Peyer's patch (tissue), 4 donors: Measurements from ENCODE around the gene CLMP. TPM values are rescaled to one million over a fixed set of nuclear protein-coding genes. Genes with fewer than 3 reads are reported as not detected.
A peak's percentile ranks its signal among the peaks of the same experiment; 100 is the strongest.

Source experiments
- DNase-seq, 3 donors: peaks; one replicate each; pipeline ENCODE4 v3.0.0-alpha.2; 2017 to 2019
- H3K27ac ChIP-seq, 4 donors: fragments of 200-600 bp; sonication (generic); one replicate each; pipeline ENCODE4 v1.5.1; 2016 to 2019
- H3K27me3 ChIP-seq, 2 donors: fragments of 200-600 bp; sonication (generic); one replicate each; pipeline ENCODE4 v1.5.1; 2019
- H3K36me3 ChIP-seq, 3 donors: fragments of 200-600 bp; sonication (generic); one replicate each; pipeline ENCODE4 v1.5.1; 2016 to 2019
- H3K4me1 ChIP-seq, 4 donors: fragments of 200-600 bp; sonication (generic); one replicate each; pipeline ENCODE4 v1.5.1; 2016 to 2019
- H3K4me3 ChIP-seq, 4 donors: fragments of 200-600 bp; sonication (generic); 1 replicate in 3 of 4; 2 replicates in 1 of 4; pipeline ENCODE4 v1.5.1; 2016 to 2019; ENCODE audit warnings: mild to moderate bottlenecking in 1 of 4
- H3K9me3 ChIP-seq, 4 donors: fragments of 200-600 bp; sonication (generic); one replicate each; pipeline ENCODE4 v1.5.1; 2016 to 2019; ENCODE audit warnings: mild to moderate bottlenecking in 1 of 4
- CTCF ChIP-seq, 6 experiments: fragments of 450-650 bp in 4 of 6; fragments of 200-600 bp in 2 of 6; sonication (generic) in 1 of 6; IDR thresholded peaks; one replicate each; pipeline ENCODE4 v1.5.1; 2017 to 2019; ENCODE audit warnings: antibody characterized with exemption in 6 of 6, mild to moderate bottlenecking in 3 of 6, moderate library complexity in 1 of 6
- POLR2A ChIP-seq, 2 donors: fragments of 450-650 bp; IDR thresholded peaks; one replicate each; pipeline ENCODE4 v1.5.1; 2017; ENCODE audit warnings: antibody characterized with exemption in 2 of 2, mild to moderate bottlenecking in 2 of 2, moderate library complexity in 2 of 2
- total RNA-seq, 4 donors: library from RNA; depleted of rRNA; stranded (reverse); fragments of >200 nt; gene quantifications; one replicate each; pipeline ENCODE4 v1.1.0, GENCODE V29; 2016

The CLMP gene
- total RNA-seq, 4 donors from 2014 or later = 8.4 to 48.7 (median 13.2) TPM

- TF ChIP-seq CTCF (IDR thresholded peaks at IDR 0.05) (no peak), POLR2A (IDR thresholded peaks at IDR 0.05) (no peak)
- Histone ChIP-seq H3K27ac (no peak overlapping the region), H3K9me3 (no peaks in the 10 kb centered on the region), H3K4me1 (no peaks in the 10 kb centered on the region), H3K36me3 (no peaks in the 10 kb centered on the region), H3K27me3 (no peaks in the 10 kb centered on the region), H3K4me3 (no peak overlapping the region)
- no peak for DNase-seq
These were observed 24.1 kb downstream of the CLMP start for GRCh38 chr11:123170929-123171328.

DNA sequence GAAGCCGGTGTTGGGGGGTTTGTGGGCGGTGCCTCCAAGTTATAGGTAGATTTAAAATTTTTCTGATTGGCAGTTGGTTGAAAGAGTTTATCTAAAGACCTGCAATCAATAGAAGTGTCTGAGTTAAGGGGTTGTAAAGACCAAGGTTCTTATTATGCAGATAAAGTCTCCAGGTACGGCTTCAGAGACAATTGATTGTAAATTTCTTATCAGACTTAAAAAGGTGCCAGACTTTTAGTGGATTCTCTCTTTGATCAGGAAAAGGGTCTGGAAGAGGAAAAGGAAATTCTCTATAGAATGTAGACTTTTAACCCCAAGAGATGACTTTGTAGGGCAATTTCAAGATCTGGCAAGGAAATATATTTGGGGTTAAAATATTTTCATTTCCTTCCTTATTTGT lies 25.2 kb downstream of the CLMP start:
- DNase-seq = no peak
- H3K27ac ChIP-seq = no peak overlapping the region
- H3K4me1 ChIP-seq = no peaks in the 10 kb centered on the region
- no peak overlapping the region for H3K4me3 ChIP-seq
- TF ChIP-seq POLR2A (IDR thresholded peaks at IDR 0.05) = no peak
- no peak for TF ChIP-seq CTCF (IDR thresholded peaks at IDR 0.05)
- H3K9me3 ChIP-seq = no peaks in the 10 kb centered on the region
- no peaks in the 10 kb centered on the region for H3K27me3 ChIP-seq
- no peaks in the 10 kb centered on the region for H3K36me3 ChIP-seq

DNA sequence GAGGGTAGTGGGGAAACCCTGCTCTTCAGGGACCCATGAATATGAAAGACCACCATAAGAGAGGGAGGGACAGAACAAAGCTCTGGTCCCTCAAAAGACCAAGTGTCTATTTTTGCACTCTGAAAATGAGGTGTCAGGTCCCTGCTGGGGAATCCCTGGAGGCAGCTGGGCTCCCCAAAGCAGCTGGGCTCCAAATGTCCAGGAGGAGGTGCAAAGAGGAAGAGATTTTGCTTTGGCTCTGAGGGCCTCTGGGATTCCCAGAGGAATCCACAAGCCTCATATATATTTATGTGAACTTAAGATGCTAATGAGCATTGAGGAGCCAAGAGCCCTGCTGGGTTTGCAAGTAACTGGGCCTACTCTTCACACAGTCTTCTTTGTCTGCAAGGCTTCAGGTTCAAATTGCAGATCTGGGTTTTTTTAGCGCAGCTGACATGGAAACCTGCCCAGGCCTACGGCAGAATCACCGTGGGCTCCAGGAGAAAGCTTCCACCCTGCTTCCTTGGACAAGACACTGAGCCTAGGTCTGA lies 26.0 kb downstream of the CLMP start:
- H3K4me1 ChIP-seq = no peaks in the 10 kb centered on the region
- no peak overlapping the region for H3K27ac ChIP-seq

DNA sequence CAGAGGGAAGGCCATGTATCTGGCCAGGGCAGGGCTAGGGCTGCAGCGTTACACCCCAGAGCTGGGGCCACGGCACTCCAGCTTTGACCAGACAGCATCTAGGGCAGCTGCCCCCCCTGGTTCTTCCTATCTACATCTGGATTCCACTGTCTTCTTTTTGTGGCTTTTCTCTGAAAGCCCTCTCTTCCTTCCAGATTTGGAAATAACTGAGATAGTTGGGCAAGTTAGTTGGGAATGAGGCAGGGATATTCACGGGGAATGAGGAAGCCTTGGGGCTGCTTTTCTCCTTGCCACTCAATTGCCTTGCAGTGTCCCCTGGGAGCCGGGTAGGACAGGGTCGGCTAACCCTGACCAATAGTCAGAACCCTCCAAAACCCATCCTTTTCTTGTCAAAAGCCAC lies 26.8 kb downstream of the CLMP start:
- Histone ChIP-seq H3K36me3 (no peaks in the 10 kb centered on the region), H3K27me3 (no peaks in the 10 kb centered on the region), H3K4me1 (no peaks in the 10 kb centered on the region), H3K9me3 (no peaks in the 10 kb centered on the region), H3K4me3 (no peak overlapping the region), H3K27ac (no peak overlapping the region)
- TF ChIP-seq CTCF (IDR thresholded peaks at IDR 0.05) (no peak), POLR2A (IDR thresholded peaks at IDR 0.05) (no peak)
- DNase-seq = no peak

More for the DNA sequence above, 26.0 kb downstream of the CLMP start:
- Histone ChIP-seq H3K4me3 (no peak overlapping the region), H3K9me3 (no peaks in the 10 kb centered on the region), H3K36me3 (no peaks in the 10 kb centered on the region), H3K27me3 (no peaks in the 10 kb centered on the region)
- DNase-seq = no peak
- TF ChIP-seq CTCF (IDR thresholded peaks at IDR 0.05) (no peak), POLR2A (IDR thresholded peaks at IDR 0.05) (no peak)

GRCh38 chr11:123166071-123166559 lies 28.9 kb downstream of the CLMP start:
- H3K27me3 ChIP-seq = no peaks in the 10 kb centered on the region
- no peaks in the 10 kb centered on the region for H3K9me3 ChIP-seq
- H3K36me3 ChIP-seq = no peaks in the 10 kb centered on the region
- H3K27ac ChIP-seq = peak overlapping the region in 3 of 4 donors; percentile 11 to 51 (median 22)
- no peaks in the 10 kb centered on the region for H3K4me1 ChIP-seq
- H3K4me3 ChIP-seq = no peak overlapping the region
- peak in 2 of 3 donors; percentile 53 to 61 for DNase-seq
- TF ChIP-seq POLR2A (IDR thresholded peaks at IDR 0.05) = no peak
- TF ChIP-seq CTCF (IDR thresholded peaks at IDR 0.05) = peak in 4 of 6 experiments; percentile 27 to 46 (median 37)
